Nephron progenitor cell (in vitro differentiated cells): ENCODE data around the gene CCNL1.
A peak's percentile ranks its signal among the peaks of the same experiment; 100 is the strongest.

Experiments
- DNase-seq: peaks from one replicate; pipeline ENCODE4 v3.0.0; 2021
- H3K27ac Mint-ChIP-seq: 2 replicates; pipeline ENCODE4 v1.8.0; 2021; ENCODE audit warnings: mild to moderate bottlenecking, moderate library complexity, mixed read lengths
- H3K27me3 Mint-ChIP-seq: 2 replicates; pipeline ENCODE4 v1.8.0; 2021; ENCODE audit warnings: mild to moderate bottlenecking, low read depth, mixed read lengths; ENCODE audit not compliant: poor library complexity
- H3K36me3 Mint-ChIP-seq: 2 replicates; pipeline ENCODE4 v1.8.0; 2021; ENCODE audit warnings: low read depth, mixed read lengths
- H3K4me1 Mint-ChIP-seq: 2 replicates; pipeline ENCODE4 v1.8.0; 2021; ENCODE audit warnings: mixed read lengths
- H3K4me3 Mint-ChIP-seq: 2 replicates; pipeline ENCODE4 v1.8.0; 2021; ENCODE audit warnings: mild to moderate bottlenecking, moderate library complexity, mixed read lengths
- H3K9me3 Mint-ChIP-seq: 2 replicates; pipeline ENCODE4 v1.8.0; 2021; ENCODE audit warnings: mild to moderate bottlenecking, moderate library complexity, mixed read lengths
- TF ChIP-seq, protein P1 (sequence below): fragments of 200-600 bp; sonication (generic); IDR thresholded peaks from 2 replicates; pipeline ENCODE4 v1.5.0; 2021; ENCODE audit warnings: antibody characterized with exemption

Gene CCNL1

DNA sequence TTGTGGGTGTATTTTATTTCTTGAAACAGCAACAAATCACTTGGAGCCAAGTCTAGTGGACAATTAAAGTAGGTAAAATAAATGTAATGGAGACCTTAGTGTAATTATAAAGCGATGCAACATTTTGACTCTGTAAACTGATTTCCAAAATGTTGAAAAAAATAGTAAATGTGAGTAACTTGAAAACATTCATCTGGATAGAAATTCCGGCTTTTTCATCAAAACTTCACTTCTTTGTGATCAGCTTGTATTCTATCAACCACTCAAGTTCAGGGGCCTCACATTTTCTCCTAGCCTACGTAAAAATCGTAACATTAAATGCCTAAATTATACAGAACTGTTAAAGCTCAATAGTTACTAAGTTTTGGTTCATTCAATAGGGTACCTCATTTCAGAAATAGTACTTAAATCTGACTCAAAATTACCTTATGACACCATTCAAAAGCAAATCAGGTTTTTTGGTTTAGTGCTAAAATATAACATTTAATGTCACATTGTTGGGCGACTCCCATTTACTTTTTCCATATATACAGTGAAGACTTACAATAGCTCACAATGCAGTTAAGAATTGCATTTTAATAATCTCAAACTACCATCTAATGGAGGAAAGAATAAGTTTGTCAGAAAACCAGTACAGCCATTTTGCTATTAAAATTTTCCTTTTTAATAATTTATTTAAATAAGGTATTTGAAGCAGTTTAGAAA lies 12.7 kb downstream of the CCNL1 start:
- Mint-ChIP-seq H3K4me1 (no peaks in the 10 kb centered on the region), H3K27ac (no peak overlapping the region), H3K4me3 (no peak overlapping the region), H3K36me3 (peaks cover 86% of the 10 kb centered on the region), H3K27me3 (no peaks in the 10 kb centered on the region), H3K9me3 (no peaks in the 10 kb centered on the region)
- TF ChIP-seq, protein P1, sequence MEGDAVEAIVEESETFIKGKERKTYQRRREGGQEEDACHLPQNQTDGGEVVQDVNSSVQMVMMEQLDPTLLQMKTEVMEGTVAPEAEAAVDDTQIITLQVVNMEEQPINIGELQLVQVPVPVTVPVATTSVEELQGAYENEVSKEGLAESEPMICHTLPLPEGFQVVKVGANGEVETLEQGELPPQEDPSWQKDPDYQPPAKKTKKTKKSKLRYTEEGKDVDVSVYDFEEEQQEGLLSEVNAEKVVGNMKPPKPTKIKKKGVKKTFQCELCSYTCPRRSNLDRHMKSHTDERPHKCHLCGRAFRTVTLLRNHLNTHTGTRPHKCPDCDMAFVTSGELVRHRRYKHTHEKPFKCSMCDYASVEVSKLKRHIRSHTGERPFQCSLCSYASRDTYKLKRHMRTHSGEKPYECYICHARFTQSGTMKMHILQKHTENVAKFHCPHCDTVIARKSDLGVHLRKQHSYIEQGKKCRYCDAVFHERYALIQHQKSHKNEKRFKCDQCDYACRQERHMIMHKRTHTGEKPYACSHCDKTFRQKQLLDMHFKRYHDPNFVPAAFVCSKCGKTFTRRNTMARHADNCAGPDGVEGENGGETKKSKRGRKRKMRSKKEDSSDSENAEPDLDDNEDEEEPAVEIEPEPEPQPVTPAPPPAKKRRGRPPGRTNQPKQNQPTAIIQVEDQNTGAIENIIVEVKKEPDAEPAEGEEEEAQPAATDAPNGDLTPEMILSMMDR: no peak
- DNase-seq: no peak

DNA sequence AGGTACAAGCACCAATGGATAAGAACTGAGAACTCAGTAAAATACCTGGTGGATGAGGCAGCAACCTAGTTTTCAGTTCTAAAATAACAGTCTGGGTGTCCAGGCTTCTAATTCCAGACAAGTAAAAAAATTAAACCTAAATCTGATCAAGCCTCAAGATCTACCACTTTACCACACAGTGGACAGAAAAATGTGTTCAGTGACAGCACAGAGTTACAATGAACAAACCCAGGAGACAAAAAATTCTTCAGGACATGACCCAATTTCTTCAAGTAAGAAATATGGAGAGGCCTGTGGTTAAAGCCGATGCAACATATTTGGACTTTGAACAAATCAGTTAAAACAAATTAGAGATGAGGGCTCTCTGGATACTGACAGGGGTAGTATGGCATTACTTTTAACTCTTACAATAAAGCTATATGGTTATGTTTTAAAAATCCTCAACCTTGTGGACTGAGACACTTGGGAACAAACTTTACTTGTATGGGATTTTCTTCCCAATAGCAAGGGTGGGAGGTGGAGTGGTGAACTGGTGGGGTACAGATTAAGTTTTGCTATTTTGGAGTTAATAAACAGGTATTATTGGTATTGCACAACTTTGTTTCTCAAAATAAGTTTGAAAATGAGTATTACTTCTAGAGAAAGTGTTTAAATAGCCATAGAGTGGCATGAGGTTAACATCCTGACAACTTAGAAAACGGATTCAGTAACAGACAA lies 14.2 kb downstream of the CCNL1 start:
- DNase-seq: no peak
- H3K4me3 Mint-ChIP-seq: no peak overlapping the region
- no peaks in the 10 kb centered on the region for H3K27me3 Mint-ChIP-seq
- peak overlapping the region; percentile 94 for H3K27ac Mint-ChIP-seq
- H3K9me3 Mint-ChIP-seq: no peaks in the 10 kb centered on the region
- TF ChIP-seq, protein P1: no peak
- H3K36me3 Mint-ChIP-seq: peaks cover 79% of the 10 kb centered on the region
- H3K4me1 Mint-ChIP-seq: no peaks in the 10 kb centered on the region

- TF ChIP-seq, protein P1: no peak
- Mint-ChIP-seq H3K4me3 (no peak overlapping the region), H3K27me3 (no peaks in the 10 kb centered on the region), H3K27ac (peak overlapping the region; percentile 85), H3K36me3 (peaks cover 55% of the 10 kb centered on the region), H3K4me1 (peaks cover under 1% of the 10 kb centered on the region), H3K9me3 (no peaks in the 10 kb centered on the region)
- no peak for DNase-seq
Measured at GRCh38 chr3:157142315-157142714, 17.6 kb downstream of the CCNL1 start.

GRCh38 chr3:157139938-157140534 lies 19.9 kb downstream of the CCNL1 start:
- Mint-ChIP-seq H3K36me3 (peaks cover 34% of the 10 kb centered on the region), H3K27ac (no peak overlapping the region), H3K4me3 (no peak overlapping the region), H3K4me1 (peaks cover 11% of the 10 kb centered on the region), H3K27me3 (peaks cover 4% of the 10 kb centered on the region), H3K9me3 (no peaks in the 10 kb centered on the region)
- DNase-seq: no peak
- TF ChIP-seq, protein P1: no peak

GRCh38 chr3:157136647-157137387 lies 23.1 kb downstream of the CCNL1 start:
- no peaks in the 10 kb centered on the region for H3K9me3 Mint-ChIP-seq
- peaks cover 21% of the 10 kb centered on the region for H3K4me1 Mint-ChIP-seq
- TF ChIP-seq, protein P1: no peak
- no peak overlapping the region for H3K27ac Mint-ChIP-seq
- no peak overlapping the region for H3K4me3 Mint-ChIP-seq
- DNase-seq: no peak
- peaks cover 11% of the 10 kb centered on the region for H3K36me3 Mint-ChIP-seq
- peaks cover 4% of the 10 kb centered on the region for H3K27me3 Mint-ChIP-seq
